CD4-positive, alpha-beta T cell treated with Interleukin-17A for 4 hours (primary cell): ENCODE data around the gene HOXA10.

Experiments used
- DNase-seq: peaks from one replicate; pipeline ENCODE4 v3.0.0-alpha.2; 2020; ENCODE audit warnings: mixed read lengths

HOXA10 gene

GRCh38 chr7:27203365-27203953 lies 29.3 kb upstream of the HOXA10 start:
- no peak for DNase-seq

DNA sequence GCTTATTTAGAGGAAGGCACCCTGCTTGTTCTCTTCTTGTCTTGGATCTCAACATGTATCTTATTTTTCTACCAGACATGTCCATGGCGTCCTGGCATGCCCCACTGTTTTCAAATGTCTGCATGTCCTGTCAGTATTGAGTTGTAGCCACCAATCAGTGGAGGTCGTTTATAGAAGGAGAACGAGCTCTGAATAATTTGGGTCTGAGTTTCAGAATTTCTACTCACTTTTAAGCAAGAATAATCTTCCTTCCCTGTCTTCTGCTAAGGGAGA lies 28.7 kb upstream of the HOXA10 start:
- no peak for DNase-seq

- DNase-seq, result no peak
Measured at GRCh38 chr7:27202018-27202861, 28.1 kb upstream of the HOXA10 start.

DNA sequence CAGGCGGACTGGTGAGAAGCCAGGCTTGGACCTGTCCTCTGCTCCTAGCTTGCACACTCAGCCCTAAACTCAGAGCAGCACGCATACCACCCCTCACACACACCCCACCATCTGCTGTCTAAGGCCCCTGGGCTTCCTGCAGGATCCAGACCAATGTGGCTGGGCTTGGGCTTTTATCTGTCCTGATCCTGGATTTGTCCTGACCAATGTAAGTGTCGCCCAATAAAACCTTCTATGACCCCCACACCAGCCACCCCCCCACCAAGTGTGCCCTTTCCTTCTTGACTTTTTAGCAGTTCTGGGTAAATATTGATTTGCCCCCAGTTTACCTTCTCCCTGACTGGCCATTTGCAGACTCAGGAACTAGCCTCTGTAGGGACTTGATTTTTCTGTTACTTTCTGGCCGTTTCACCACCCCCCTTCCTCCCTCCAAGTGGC lies 27.5 kb upstream of the HOXA10 start:
- DNase-seq, result no peak

DNA sequence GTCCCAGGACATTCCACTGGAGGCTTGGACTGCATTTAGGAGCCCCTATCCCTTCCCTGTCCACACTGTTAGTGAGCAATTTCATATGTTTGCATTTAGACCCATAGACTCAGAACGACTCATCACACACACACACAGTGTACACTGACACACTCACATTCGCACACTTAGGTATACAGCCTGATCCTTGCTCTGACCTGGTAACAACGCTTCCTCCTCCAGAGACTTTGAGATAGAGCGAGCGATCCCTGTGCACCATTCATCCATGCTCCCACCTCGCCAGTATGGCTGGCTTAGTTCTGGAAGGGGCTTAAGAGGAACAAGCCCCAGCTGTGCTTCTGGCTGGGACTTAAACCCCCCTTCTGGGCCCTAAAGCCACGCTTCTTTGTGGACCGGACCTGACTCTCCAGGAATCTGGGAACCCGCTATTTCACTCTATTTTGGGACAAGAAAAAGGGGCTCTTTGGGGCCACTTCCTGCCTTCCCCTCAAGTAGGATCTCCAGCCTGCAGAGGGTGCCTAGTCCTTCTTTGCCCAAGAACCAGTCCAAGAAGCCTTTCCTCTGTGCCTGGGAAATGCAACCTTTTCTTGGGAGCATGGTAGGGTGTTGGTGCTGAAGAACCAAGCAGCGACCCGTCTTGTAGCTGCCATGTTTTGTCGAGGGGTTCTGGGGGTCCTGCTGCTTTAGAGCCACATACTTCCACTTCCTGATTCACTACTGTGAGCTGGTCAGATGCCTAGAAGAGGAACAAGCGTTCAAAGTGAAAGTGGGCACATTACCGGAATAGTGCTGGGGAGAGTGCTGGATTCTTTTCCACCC lies 26.9 kb upstream of the HOXA10 start:
- DNase-seq, result no peak

- DNase-seq, result peak; percentile 48
Measured at GRCh38 chr7:27199849-27200760, 26.0 kb upstream of the HOXA10 start, which contains the start of gene HOXA13. Gene HOXA13, minus strand, starts transcription at chr7:27200091. Its CDS starts 14 bp downstream, at chr7:27200077.

DNA sequence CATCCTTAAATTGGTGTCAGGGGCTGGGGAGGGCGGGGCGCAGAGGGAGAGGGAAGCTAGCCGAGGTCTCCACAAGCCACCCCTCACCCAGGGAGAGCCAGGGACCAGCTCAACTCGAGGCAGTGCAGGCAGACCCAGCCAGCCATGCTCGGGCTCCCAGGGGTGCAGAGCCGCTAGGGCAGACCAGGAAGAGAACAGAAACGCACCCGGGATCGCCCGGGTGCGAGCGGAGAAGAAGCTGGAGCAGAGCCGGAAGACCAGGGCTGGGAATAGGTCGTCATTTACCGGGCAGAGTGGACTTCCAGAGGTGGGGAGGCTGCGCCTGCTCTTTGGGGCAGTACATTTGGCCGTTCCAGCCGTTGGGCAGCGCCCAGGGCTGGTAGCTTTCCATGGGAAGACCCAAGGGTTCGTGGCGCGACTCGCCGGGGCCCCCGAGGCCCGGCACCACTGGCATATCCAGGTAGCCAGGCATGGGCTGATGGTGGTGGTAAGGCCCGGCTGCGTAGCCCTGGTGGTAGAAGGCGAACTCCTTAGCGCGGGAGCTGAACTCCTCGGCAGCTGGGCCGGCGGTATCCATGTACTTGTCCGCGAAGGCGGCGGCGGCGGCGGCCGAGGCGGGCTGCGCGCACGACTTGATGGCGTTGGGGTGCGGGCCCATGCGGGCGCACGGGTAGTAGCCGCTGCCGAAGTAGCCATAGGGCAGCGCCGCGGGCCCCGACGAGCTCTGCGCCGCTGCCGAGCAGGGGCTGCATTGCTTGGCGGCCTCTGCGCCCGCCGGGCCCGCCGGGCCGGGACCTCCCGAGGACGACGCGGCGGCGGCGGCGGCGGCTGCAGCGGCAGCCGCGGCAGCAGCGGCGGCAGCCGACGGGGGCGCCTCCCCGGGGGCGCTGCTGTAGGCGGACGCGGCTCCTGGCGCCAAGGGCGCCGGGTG lies 25.0 kb upstream of the HOXA10 start:
- no peak for DNase-seq

DNA sequence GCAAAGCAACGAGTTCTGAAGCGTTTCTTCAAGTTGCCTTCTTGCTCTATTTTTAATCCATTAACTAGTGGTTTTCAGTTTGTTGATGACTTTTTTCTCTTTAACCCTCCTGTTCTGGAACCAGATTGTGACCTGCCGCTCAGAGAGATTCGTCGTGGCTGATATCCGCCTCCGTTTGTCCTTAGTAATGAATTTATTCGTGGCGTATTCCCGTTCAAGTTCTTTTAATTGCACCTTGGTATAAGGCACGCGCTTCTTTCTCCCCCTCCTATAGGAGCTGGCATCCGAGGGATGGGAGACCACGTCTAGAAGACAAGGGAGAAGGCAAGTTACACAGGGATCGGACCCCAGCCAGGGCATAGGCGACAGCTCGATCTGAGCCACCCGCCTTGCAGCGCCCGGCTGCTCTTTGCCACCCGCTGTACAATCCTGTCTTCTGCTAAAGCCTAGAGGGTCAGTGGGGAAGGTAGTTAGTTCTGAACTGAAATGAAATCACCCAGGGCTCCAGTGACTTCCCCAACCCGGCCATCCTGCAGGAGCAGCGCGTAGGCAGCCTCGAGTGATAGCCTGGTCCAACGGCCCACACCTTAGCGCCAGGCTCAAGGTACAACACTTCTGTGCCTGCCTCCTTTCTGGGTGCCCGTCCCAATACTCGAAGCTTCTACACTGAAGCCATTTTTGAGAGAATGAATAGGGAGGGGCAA lies 24.2 kb upstream of the HOXA10 start:
- DNase-seq, result no peak

GRCh38 chr7:27197137-27198042 lies 23.3 kb upstream of the HOXA10 start:
- DNase-seq, result no peak

DNA sequence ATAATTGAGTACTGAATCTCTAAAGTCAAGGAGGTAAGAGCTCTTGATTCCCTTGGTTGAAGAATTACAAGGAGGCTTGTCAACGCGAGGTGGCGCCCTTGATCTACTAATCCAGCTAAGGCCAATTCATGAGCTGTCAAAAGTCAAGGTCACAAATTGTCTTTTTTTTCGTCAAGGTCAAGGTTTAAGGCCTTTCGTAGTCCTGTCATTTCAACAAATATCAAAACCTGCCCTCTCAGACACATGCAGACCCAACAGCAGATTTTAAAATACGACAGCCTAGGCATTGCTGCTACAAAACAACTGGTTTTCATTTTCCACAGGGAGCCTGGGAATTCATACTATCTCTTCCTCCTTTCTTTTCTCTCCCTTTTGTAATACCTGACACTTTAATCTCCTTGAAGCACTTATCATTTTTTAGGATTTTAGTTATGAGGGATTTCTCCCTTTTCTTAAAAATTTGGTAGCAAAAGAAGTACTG lies 22.2 kb upstream of the HOXA10 start:
- DNase-seq, result peak; percentile 88

DNA sequence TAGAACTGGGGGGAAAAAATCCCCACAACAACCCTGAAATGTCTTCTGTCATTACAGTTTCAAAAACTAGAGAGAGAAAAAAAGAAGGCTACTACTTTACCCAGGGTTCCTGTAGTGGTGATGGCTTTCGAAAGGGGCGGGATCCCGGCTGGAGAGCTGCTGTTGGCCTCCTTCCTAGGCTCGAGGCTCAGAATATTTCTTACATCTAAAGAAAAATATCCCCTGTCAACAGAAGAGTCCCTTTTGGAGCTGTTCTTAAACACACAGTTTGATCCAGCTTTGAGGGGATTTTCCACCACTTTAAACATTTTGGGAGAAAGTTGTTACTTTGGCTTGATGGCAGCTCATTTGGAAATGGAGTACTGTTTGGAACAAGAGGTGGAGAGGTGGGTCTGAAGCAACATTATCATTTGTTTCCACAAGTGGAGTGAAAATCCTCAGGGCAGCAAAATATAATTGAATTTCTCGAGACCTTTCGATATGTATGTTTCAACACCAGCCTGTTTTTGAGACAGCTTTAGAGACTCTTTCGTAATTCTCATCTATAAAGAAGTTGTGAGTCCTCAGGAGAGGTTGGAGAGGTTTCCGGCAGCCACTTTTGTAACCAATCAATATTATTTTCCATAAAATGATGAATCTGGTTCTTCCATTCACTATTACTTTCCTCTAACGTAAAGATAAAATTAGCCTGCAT lies 20.7 kb upstream of the HOXA10 start:
- DNase-seq, result no peak

- DNase-seq, result no peak
Measured at GRCh38 chr7:27194002-27194352, 19.9 kb upstream of the HOXA10 start.

DNA sequence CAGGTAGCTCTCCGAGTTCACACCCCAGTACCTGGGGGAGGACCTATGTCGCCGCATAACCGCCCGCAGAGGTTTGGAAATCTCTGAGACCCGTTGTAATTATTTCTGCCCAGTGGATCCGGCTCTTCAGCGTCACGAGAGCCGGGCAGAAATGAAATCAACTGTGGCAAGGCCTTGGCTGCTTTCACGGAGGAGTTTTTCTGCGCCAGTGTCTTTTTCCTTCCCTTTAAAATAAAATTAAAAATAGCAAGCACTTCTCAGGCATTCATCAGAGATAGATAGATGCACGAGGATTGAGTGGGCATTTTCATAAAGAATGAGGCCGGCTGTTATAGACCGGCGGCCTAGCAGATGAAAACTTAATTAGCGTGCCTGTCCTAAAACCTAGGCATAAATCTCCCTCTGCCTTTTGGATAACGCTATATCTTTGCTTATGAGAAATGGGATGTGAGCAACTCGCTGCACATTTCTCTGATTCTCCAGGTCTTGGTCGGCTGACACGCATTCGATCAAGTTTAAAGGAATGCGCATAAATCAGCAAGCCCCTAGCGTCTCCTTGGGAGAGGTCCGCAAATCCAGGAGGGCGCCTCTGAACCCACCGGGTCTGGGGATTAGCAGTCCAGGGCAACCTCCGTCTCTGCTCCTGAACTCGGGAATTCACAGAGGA lies 19.3 kb upstream of the HOXA10 start:
- no peak for DNase-seq

- no peak for DNase-seq
Measured at GRCh38 chr7:27192546-27193334, 18.6 kb upstream of the HOXA10 start.

DNA sequence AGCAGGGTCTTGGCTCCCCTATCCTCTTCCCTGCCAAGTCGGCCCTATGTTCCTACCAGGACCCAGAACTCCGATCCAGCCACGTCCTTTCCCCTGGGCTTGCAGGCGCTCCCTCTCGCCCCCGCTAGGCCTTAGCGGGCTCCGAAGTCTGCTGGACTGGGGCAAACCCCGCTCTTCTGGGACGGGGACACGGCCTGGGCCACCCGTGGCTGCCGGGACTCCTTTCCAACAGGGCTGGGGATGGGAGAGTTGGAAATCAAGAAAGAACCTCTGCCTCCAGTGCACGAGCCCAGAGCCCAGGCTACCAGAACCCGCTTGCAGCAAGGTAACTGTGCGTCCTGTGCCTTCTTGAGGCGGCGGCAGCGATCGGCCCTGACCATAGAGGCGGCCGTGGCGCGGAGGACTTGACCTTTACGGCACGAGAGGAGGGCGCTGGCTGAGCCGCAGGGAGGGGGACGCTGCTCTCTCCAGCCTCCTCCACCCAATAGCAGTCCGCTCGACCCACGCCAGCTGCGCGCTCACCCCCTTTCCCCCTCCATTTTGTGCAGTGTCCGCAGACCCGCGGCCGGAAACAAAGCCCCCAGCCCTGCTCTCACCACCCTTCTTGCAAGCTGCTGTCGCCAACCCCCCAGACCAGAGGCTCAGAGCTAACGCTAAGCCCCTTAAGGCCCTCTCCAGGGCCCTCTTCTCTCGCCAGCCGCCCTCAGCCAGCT lies 17.9 kb upstream of the HOXA10 start:
- DNase-seq, result no peak

GRCh38 chr7:27191161-27191731 lies 17.1 kb upstream of the HOXA10 start:
- DNase-seq, result no peak
